Activated CD4-positive, CD25-positive, alpha-beta regulatory T cell treated with anti-CD3 and anti-CD28 coated beads, Interleukin-2, amount 50 U/mL, for 72 hours (primary cell): ENCODE data around the gene BMPR1A.
"Not testable (repeated sequence)": the region's sequence is repeated elsewhere in the genome, so short reads cannot be mapped to it uniquely, and the experiment has no call there.

Experiments used
- DNase-seq: peaks from one replicate; pipeline ENCODE4 v3.0.0; 2021

Gene BMPR1A

GRCh38 chr10:86898511-86898910 lies 142.1 kb downstream of the BMPR1A start:
- no peak for DNase-seq

GRCh38 chr10:86899132-86899531 lies 142.7 kb downstream of the BMPR1A start:
- no peak for DNase-seq

DNA sequence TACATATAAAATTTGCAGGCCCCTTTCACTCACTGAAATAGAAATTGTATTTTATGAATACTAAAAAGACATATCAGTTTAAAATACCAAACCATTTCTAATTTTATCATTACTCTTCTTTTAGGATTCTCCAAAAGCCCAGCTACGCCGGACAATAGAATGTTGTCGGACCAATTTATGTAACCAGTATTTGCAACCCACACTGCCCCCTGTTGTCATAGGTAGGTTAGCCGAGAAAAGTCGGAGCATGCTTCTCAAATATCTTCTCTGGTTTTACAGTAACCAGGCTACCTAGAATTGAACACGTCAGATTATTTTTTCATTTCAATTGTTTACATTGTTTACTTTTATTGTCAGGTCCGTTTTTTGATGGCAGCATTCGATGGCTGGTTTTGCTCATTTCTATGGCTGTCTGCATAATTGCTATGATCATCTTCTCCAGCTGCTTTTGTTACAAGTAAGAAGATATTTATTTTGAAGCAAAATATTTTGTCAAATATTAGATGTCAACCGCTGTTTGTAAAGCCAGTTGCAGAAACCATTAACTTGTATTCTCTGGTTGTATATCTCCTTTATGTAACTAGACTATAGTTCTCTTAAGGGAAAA lies 143.4 kb downstream of the BMPR1A start:
- DNase-seq, result no peak

GRCh38 chr10:86900955-86901354 lies 144.5 kb downstream of the BMPR1A start:
- DNase-seq, result no peak

DNA sequence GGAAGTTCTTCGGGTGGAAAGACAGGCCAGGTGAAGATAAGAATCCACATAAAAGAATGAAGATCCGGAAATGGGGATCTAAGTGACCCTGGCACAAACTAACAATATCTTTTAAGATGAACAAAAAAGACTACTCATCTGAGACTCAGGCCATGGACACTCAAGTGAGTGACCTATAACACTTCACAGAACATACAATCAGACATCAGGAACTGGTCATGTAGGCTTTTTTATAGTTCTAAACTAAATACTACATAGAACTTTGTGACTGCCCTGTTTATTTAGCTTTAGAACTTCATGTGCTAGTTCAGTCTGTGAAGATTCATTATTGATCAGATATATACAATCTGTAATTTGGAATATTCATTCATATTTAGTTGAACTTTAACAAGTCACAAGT lies 148.2 kb downstream of the BMPR1A start:
- no peak for DNase-seq

- no peak for DNase-seq
Observed at GRCh38 chr10:86905429-86905828, 149.0 kb downstream of the BMPR1A start.

- no peak for DNase-seq
Observed at GRCh38 chr10:86914734-86915133, 158.3 kb downstream of the BMPR1A start.

- DNase-seq, result no peak
Observed at GRCh38 chr10:86918022-86918471, 161.6 kb downstream of the BMPR1A start.

DNA sequence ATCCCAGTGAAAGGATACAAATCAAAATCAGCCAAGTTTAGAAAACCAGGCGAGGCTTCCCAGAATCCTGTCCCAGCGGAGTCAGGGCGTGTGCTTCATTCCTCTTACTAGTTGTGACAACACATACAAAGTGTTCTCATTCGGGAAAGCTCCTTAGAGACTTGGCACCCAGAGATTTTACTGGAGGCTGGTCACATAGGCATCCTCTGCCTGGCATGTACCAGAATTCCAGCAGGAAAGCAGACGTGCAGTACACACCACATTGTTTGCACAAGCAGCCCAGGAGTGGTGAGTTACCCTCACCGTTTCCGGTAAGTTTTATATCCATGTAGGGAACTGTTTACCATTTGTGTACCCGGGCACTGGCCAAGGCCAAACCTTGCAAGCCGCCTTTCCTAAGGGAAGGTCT lies 166.1 kb downstream of the BMPR1A start:
- DNase-seq, result no peak

DNA sequence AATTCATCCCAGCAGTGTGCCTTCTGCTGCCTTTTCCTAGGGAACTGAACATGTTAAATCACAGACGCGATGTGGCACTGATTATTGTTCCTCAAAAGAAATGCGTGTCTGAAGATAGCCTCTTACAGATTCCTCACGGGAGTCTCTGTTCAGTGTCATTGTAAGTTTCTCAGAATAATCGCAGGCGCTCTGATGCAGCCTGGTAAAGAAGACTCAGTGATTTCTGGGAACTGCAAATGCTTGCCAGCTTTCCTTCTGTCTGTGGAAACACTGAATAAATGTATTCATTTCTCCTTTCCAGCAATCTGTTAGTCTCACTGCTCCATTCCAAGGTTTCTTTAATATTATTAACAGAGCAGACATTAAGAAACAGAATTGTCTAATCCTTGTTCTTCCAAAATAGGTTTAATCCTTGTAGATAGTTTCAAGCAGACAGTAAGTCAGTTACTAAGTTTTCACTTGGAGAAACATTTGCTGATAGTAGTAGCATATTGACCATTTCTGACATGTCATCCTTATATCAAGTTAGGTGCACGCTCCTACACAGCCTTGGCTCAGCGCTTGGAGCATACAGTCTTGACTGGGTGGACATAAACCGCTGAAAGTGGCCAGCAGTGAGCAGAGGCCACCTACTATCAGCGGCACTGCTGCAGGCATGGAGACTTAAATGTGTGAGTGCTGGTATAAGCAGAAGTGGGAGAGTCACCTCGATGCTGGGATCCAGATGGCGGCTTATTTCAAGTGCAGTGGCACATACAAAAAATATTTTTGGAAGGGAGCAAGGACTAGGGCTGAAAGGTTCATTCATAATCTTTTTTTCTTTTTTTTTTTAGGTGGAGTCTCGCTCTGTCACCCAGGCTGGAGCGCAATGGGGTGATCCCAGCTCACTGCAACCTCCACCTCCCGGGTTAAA lies 173.3 kb downstream of the BMPR1A start:
- no peak for DNase-seq

DNA sequence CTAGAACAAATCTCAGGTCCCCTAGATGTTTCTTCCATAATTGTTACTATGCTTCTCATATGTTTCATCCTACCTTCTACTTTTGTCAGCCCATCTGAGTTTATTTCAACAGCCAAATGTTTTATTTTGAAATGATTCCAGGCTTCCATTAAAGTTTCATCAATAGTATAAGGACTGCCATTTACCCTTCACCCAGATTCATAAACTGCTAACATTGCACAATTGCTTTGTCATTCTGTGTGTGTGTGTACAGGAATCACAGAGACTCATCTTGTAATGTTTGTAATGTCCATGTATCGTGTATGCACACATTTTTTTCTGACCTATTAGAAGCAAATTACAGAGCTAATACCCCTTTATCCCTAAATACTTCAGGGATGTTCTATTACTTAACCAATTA lies 175.5 kb downstream of the BMPR1A start:
- DNase-seq, result no peak

- DNase-seq, result no peak
Observed at GRCh38 chr10:86932674-86933073, 176.3 kb downstream of the BMPR1A start.

DNA sequence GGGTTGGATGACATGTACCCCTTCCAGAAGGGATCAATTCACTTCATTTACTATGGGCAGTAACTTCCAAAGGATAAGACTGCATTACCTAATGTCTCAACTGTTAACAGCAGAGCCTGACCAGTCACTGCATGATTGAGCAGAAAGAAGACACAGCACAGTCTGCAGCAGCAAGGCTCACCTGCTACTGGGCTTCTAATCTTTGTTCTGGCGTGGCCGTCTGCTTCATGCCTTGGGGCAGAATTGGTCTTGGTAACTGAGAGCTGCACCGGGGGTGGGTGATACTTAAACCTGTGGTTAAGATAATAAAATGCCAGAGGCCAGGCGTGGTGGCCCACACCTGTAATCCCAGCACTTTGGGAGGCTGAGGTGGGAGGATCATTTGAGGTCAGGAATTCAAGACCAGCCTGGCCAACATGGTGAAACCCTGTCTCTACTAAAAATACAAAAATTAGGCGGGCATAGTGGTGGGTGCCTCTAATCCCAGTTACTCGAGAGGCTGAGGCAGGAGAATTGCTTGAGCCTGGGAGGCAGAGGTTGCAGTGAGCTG lies 177.8 kb downstream of the BMPR1A start:
- DNase-seq, result not testable (repeated sequence)

GRCh38 chr10:86936661-86937501 lies 180.5 kb downstream of the BMPR1A start:
- no peak for DNase-seq

DNA sequence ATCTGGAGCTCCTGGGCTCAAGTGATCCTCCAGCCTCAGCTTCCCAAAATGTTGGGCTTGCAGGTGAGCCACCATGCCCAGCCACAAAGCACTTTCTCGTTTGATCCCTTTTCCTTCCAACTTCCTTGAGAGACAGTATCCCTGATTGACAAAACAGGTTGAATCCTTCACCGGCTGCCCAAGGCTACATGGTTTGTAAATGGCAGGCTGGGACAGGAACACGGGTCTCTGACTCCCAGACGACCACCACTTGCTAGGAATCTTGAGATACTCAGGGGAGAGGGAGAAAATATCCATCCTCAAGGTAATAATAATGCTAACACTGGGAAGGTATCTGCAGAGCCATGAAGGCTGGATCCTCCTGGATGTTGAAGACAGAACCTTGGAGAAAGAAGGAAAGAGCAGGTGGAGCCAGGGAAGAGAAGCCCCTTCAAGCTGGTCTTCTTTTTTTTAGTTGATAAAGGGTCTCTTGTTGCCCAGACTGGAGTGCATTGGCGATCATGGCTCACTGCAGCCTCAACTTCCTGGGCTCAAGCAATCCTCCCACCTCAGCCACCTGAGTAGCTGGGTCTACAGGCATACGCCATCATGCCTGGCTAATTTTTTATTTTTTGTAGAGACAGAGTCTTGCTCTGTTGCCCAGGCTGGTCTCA lies 181.2 kb downstream of the BMPR1A start:
- no peak for DNase-seq

DNA sequence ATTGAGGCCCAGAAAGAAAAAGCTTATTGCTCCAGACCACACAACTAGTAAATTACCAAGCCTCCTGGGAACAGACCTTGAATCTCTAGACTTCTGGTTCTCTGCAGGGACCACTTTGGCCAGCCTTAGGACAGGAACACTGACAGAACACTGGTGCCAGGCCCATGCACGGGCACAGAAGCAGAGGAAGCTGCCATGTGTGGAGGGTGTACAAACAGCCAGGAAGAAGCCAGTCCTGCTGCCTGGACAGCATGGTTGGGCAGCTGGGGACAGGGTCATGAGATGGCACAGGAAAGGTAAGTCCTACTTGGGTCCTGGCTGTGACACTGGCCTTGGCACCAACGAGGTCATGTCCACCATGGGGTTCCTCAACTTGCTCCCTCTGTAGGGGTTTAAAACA lies 181.8 kb downstream of the BMPR1A start:
- DNase-seq, result no peak

GRCh38 chr10:86940076-86940475 lies 183.7 kb downstream of the BMPR1A start:
- not testable (repeated sequence) for DNase-seq

GRCh38 chr10:86940677-86941076 lies 184.3 kb downstream of the BMPR1A start:
- no peak for DNase-seq

- no peak for DNase-seq
Observed at GRCh38 chr10:86941426-86941825, 185.0 kb downstream of the BMPR1A start.

DNA sequence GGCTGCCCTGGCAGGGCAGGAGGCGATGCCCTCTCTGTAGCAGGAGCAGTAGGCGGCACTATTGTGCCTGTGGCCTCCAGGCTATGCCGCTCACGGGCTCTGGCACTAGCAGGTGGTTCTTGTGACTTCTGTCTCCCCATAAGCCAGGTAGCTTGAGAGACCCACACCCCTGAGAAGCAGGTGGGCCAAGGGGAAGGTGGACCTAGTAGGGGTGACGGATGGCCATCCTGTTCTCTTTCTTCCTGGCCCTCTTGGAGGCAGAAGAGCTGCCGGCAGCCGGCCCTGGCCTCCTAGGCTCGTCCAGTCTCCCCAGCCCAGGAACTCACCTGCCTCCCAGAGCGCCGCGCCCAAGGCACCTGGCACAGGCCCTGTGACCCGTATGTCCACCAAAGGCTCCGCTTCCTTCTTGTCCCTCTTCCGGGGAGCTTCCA lies 185.6 kb downstream of the BMPR1A start:
- DNase-seq, result no peak

DNA sequence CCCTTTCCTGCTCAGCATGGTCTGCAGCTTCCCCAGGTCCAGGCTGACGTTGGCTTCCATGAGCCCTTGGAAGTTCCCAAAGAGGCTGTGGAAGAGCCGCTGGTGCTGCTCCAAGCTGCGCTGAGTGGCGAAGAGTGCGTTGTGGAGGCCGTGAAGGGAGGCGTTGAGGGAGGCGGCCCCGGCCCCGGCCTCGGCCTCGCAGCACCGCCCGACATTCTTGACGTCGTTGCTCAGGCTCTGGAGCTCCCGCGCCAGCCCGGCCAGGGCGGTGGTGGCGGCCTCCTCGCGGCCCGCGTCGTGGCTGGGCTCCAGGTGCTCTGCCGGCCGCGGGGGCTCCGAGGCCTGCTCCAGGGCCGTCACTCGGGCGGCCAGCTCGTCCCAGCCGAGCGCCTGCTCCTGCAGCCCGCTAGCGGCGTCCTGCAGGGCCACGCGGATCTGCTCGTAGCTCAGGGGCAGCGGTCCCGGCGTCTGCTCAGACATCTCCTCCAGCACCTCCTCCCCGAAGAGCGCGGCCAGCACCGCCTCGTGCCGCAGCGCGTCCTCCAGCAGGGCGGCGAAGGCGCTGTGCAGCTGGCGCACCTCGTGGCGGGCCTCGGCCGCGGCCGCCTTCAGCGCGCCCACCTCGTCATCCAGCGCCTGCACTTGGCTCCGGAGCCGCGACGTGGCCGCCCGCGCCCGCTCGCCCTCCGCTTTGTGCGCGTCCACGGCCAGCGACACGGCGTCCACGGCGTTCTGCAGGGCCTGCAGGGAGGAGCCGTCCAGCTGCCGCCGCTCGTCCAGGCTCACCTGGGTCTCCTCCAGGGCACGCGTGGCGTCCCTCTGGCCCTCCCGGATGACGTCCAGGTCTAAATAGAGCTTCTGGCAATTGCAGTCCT lies 186.3 kb downstream of the BMPR1A start:
- DNase-seq, result peak; percentile 22
